SKM-1 treated with dmso at 0.1 percent for 144 hours (cell line): ENCODE measurements around the gene CCDC88C.

ENCODE experiments used
- DNase-seq: peaks from one replicate; lab custom pipeline; 2025; ENCODE audit not compliant: unreplicated experiment; lab: John Stamatoyannopoulos, UW

CCDC88C gene

DNA sequence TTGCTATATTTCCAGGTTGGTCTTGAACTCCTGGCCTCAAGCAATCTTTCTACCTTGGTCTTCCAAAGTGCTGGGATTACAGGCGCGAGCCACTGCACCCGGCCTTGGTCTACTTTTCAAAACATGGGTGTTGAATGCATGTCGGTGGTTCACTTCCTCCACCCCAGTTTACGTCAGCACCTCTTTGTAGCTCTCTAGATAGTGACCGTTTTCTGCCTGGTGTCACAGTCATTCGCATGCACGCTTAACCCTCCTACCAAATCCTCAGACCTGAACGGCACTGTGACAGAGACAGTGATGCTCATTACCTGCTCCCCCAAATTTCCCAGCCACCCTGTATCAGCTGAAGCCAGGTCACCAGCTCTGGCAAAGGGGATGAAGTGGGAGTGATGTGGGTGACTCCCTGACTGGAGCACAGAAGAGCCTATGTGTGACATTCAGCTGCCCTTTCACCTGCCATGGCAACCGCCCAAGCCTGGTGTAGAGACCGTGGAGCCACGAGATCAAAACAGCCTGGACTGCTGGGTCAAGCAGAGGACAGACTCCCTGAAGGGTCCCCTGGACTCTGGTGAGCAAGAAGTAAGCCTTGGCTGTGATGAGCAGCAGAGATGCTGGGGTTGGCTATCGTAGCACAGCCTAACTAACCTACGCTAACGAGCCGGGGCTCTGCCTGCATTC, 106.9 kb downstream of the CCDC88C start:
- no peak for DNase-seq

- DNase-seq: no peak
Measured at GRCh38 chr14:91309756-91310280, 107.8 kb downstream of the CCDC88C start.

GRCh38 chr14:91308337-91308736, 109.3 kb downstream of the CCDC88C start:
- no peak for DNase-seq

- no peak for DNase-seq
Measured at GRCh38 chr14:91307652-91308051, 110.0 kb downstream of the CCDC88C start.

- no peak for DNase-seq
Measured at GRCh38 chr14:91307046-91307445, 110.6 kb downstream of the CCDC88C start.

DNA sequence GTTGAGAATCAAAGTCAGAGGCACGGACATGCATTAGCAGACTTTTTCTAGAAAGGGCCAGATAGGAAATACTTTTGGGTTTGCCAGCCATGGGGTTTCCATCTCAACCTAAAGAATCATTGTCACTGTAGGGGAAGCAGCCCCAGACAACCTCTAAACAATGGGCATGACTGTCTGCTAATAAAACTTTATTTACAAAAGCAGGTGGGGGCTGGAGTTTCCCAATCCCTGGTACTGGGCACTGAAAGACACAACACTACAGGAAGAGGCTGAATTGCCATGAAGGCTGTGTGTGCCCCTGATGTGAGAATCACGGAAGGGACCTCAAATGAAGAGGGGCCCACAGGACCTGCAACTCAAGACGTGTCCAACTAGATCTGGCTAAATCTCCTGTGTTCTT, 111.1 kb downstream of the CCDC88C start:
- no peak for DNase-seq

GRCh38 chr14:91305650-91306431, 111.8 kb downstream of the CCDC88C start:
- no peak for DNase-seq

DNA sequence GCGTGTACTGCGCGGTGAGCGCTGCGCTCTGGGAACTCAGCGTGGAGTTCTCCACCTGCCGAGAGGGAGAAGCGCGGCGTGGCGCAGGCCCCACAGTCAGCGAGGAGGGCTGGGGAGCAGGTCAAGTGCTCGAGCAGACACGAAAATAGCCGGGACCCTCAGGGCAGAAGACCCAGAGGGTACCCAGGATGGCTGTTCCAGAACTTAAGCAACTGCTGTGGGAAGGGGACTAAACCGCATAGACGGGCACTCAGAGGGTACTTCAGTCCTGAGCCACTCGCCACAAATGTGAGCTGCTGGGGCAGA, 113.7 kb downstream of the CCDC88C start:
- no peak for DNase-seq

DNA sequence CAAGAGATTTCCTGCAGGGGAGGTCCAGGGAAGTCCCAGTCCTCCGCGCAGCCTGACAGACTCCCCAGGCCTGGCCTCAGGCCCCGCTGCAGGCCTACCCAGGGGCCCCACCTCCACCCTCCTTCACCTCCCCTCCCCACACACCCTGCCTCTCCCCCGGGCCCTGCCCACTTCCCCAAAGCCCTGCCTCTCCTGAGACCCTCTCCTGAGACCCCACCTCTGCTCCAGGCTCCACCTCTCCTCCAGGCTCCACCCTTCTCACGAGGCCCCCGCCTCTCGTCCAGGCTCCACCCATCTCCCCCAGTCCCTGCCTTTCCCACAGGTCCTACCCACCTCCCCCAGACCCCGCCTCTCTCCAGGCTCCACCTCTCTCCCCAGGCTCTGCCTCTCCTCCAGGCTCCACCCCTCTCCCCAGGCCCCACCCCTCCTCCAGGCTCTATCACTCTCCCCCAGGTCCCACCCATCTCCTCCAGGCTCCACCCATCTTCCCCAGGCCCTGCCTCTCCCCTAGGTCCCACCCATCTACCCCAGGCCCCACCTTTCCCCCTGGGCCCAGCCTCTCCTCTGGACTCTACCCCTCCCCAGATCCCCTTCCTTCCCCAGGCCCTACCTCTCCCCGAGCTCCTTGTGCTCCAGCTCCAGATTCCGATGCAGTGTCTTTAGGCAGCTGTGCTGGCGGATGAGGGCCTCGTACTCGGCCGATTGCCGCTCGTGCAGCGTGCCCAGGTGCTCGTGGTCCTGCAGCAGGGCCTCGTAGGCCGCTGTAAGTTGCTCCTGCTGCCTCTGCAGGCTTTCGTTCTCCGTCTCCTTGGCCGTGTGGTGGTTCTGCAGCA, 114.3 kb downstream of the CCDC88C start:
- DNase-seq: no peak

- DNase-seq: no peak
Measured at GRCh38 chr14:91302391-91302790, 115.2 kb downstream of the CCDC88C start.

GRCh38 chr14:91300957-91301356, 116.7 kb downstream of the CCDC88C start:
- DNase-seq: no peak

DNA sequence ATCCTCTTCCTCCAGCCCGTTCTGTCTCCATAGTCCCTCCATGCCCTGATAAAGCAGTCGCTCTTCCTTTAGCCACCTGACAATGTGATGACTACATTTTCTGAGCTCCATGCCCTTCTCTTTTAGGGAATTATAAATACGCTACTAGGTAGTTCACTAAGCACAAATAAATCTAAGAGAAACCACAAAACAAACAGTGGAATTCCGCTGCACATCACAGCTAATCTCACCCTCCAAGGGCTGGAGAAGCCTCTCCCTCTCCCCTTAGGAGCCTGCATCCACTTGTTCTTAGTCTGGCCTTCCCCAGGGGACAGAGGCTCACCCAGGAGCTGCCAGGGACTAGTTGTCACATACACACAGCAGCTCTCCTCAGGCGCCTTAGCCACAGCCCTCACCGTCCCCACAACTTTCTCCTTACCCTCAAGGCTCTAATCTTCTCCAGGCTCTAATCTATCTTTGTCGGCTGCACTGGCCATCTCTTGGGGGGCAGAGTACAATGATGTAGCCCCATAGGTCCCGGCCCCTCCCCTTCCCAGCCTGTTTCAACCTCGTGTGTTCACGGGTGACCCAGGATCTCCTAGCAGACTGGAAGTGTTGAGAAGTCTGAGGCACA, 117.2 kb downstream of the CCDC88C start:
- DNase-seq: no peak

GRCh38 chr14:91299121-91300115, 118.2 kb downstream of the CCDC88C start:
- no peak for DNase-seq

GRCh38 chr14:91298576-91298975, 119.0 kb downstream of the CCDC88C start:
- no peak for DNase-seq

- DNase-seq: no peak
Measured at GRCh38 chr14:91297081-91297711, 120.4 kb downstream of the CCDC88C start.

GRCh38 chr14:91295851-91296796, 121.5 kb downstream of the CCDC88C start:
- no peak for DNase-seq

GRCh38 chr14:91295276-91295845, 122.3 kb downstream of the CCDC88C start:
- DNase-seq: no peak

GRCh38 chr14:91294153-91294552, 123.5 kb downstream of the CCDC88C start:
- DNase-seq: no peak
